ENCODE data around the gene RNF26. TPM values are rescaled to one million over a fixed set of nuclear protein-coding genes. Genes with fewer than 3 reads are reported as not detected.

RNF26 gene
- total and polyA plus RNA-seq, 2 of the 13 experiments (the other 11 are each of a cell fraction or from before 2014, with no cell fraction given): 11.9 to 26.3 TPM

GRCh38 chr11:119352857-119353260, 18.5 kb downstream of the RNF26 start (continued):
- TF ChIP-seq ZBTB40 (IDR thresholded peaks at IDR 0.05) (no peak), ZBTB40 (CRISPR knock-in tag; IDR thresholded peaks at IDR 0.05) (no peak), ZBTB38 (CRISPR knock-in tag; IDR thresholded peaks at IDR 0.05) (no peak), ELF4 (CRISPR knock-in tag; IDR thresholded peaks at IDR 0.05; ENCODE audit: borderline replicate concordance) (no peak), PAWR (CRISPR knock-in tag; IDR thresholded peaks at IDR 0.05; ENCODE audit: borderline replicate concordance) (no peak), ZFP36L2 (CRISPR knock-in tag; IDR thresholded peaks at IDR 0.05) (no peak), LBX2 (CRISPR knock-in tag; IDR thresholded peaks at IDR 0.05; ENCODE audit: borderline replicate concordance) (no peak), BRCA1 (CRISPR knock-in tag; IDR thresholded peaks at IDR 0.05) (no peak), SSRP1 (CRISPR knock-in tag; IDR thresholded peaks at IDR 0.05) (no peak), ZNF609 (CRISPR knock-in tag; IDR thresholded peaks at IDR 0.05; ENCODE audit: borderline replicate concordance) (peak; percentile 52; the same call in 1 of the 2 replicates), ZBTB37 (CRISPR knock-in tag; IDR thresholded peaks at IDR 0.05) (no peak)
